Loucy (cell line): ENCODE measurements around the gene FXYD3.

Experiments used
- EZH2phosphoT487 ChIP-seq: fragments of 200-600 bp; IDR thresholded peaks from 2 replicates; pipeline ENCODE4 v1.6.1; 2018; ENCODE audit warnings: antibody characterized with exemption, mild to moderate bottlenecking, moderate library complexity, borderline replicate concordance
- TF ChIP-seq, protein P1 (sequence below): fragments of 200-600 bp; sonication (generic); conservative IDR thresholded peaks from 2 replicates; pipeline ENCODE4 v1.5.1; 2014; ENCODE audit warnings: mild to moderate bottlenecking, antibody characterized with exemption, low read length

DNA sequence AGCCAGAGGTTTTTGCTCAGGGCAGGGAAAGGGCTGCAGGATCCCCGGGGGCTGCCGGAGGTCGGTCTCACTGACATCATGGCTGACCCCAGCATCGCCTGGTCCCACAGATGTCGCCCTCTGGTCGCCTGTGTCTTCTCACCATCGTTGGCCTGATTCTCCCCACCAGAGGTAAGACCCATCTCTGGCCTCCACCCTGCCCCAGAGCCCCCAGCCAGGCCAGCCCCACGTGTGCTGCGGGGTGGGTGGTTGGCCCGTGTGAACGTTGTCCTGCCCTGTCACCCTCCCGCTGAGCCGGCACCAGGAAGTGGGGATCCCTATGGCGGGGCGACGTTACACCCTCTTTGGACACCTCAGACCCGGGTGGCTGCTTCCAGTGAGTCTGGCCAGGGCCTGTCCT, 39.8 kb downstream of the FXYD3 start:
- TF ChIP-seq, protein P1, sequence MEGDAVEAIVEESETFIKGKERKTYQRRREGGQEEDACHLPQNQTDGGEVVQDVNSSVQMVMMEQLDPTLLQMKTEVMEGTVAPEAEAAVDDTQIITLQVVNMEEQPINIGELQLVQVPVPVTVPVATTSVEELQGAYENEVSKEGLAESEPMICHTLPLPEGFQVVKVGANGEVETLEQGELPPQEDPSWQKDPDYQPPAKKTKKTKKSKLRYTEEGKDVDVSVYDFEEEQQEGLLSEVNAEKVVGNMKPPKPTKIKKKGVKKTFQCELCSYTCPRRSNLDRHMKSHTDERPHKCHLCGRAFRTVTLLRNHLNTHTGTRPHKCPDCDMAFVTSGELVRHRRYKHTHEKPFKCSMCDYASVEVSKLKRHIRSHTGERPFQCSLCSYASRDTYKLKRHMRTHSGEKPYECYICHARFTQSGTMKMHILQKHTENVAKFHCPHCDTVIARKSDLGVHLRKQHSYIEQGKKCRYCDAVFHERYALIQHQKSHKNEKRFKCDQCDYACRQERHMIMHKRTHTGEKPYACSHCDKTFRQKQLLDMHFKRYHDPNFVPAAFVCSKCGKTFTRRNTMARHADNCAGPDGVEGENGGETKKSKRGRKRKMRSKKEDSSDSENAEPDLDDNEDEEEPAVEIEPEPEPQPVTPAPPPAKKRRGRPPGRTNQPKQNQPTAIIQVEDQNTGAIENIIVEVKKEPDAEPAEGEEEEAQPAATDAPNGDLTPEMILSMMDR = no peak
- TF ChIP-seq EZH2phosphoT487 = no peak
